Nephron (organoid): ENCODE data around the gene PACS2.
"Not testable (repeated sequence)": the region's sequence is repeated elsewhere in the genome, so short reads cannot be mapped to it uniquely, and the experiment has no call there.

Experiments used
- H3K27ac Mint-ChIP-seq, 3 experiments: 2 replicates each; pipeline ENCODE4 v1.8.0; 2020; ENCODE audit warnings: mixed read lengths in 3 of 3, mild to moderate bottlenecking in 2 of 3, moderate library complexity in 1 of 3
- H3K27me3 Mint-ChIP-seq: 2 replicates; pipeline ENCODE4 v1.8.0; 2021; ENCODE audit warnings: low read depth, mild to moderate bottlenecking, moderate library complexity, mixed read lengths
- H3K36me3 Mint-ChIP-seq: 2 replicates; pipeline ENCODE4 v1.8.0; 2020; ENCODE audit warnings: low read depth, mixed read lengths
- H3K4me1 Mint-ChIP-seq: 2 replicates; pipeline ENCODE4 v1.8.0; 2020; ENCODE audit warnings: mixed read lengths
- H3K4me3 Mint-ChIP-seq, 3 experiments: 2 replicates each; pipeline ENCODE4 v1.8.0; 2020; ENCODE audit warnings: mild to moderate bottlenecking in 3 of 3, mixed read lengths in 3 of 3, moderate library complexity in 2 of 3
- H3K9me3 Mint-ChIP-seq: 2 replicates; pipeline ENCODE4 v1.8.0; 2020; ENCODE audit warnings: mixed read lengths
- TF ChIP-seq, protein P1 (sequence below), 3 experiments: fragments of 200-600 bp; sonication (generic); IDR thresholded peaks; one replicate each; pipeline ENCODE4 v1.5.0; 2021; ENCODE audit warnings: antibody characterized with exemption in 3 of 3; ENCODE audit not compliant: unreplicated experiment in 3 of 3

The PACS2 gene

DNA sequence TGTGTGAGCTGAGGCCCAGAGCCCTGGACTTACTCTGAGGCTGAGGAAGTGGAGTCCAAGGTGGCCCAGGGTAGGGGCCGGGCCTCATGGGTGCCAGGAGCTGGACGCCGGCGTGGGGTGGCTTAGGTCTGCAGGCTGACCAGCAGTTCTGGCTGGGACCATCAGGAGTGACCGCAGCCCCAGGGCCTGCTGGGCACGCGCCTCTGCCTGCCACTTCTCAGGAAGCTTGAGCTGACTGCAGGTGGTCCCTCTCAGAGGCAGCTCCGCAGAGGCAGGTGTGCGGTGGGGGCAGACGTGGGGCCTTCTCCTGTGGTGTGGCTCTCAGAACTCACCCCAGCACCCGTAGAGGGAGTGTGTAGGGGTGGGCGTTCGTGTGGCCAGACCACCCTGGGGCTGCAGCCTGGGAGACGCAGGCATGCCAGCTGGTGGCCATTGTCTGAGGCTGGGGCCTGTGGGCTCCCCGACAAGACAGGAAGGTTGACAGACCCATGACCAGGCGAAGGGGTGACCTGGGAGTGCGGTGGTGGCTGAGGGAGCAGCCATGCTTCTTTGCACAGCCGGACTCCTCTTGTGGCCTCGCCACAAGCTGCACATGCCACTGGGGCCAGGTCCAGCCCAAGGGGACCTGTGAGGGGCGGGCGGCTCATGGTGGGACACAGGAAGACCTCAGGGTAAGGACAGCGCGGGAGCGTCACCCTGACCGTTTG, 43.7 kb downstream of the PACS2 start:
- Mint-ChIP-seq H3K9me3 (no peaks in the 10 kb centered on the region), H3K36me3 (peaks cover 16% of the 10 kb centered on the region), H3K27me3 (no peaks in the 10 kb centered on the region), H3K4me3 (no peak overlapping the region), H3K4me1 (no peaks in the 10 kb centered on the region), H3K27ac (no peak overlapping the region)
- TF ChIP-seq, protein P1, sequence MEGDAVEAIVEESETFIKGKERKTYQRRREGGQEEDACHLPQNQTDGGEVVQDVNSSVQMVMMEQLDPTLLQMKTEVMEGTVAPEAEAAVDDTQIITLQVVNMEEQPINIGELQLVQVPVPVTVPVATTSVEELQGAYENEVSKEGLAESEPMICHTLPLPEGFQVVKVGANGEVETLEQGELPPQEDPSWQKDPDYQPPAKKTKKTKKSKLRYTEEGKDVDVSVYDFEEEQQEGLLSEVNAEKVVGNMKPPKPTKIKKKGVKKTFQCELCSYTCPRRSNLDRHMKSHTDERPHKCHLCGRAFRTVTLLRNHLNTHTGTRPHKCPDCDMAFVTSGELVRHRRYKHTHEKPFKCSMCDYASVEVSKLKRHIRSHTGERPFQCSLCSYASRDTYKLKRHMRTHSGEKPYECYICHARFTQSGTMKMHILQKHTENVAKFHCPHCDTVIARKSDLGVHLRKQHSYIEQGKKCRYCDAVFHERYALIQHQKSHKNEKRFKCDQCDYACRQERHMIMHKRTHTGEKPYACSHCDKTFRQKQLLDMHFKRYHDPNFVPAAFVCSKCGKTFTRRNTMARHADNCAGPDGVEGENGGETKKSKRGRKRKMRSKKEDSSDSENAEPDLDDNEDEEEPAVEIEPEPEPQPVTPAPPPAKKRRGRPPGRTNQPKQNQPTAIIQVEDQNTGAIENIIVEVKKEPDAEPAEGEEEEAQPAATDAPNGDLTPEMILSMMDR (IDR thresholded peaks at IDR 0.05; ENCODE audit: unreplicated experiment in 3 of 3): no peak

DNA sequence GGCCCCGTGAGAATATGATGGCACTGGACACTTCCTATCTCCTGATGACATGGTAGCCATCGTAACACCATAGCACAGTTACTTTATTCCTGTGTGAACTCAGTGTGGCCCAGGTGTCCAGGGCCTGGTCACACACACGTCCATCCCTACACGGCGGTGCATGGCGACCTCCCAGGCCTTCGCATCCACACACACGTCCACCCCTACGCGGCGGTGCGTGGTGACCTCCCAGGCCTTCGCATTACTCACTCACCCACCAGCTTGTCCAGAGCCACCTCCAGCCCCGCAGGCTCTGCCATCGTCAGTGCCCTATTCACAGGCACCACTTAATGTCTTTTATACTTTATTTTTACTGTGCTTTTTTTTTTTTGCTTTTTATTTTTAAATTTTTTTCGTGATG, 44.4 kb downstream of the PACS2 start:
- no peaks in the 10 kb centered on the region for H3K4me1 Mint-ChIP-seq
- no peak overlapping the region for H3K4me3 Mint-ChIP-seq
- no peak overlapping the region for H3K27ac Mint-ChIP-seq
- TF ChIP-seq, protein P1 (IDR thresholded peaks at IDR 0.05; ENCODE audit: unreplicated experiment in 3 of 3): no peak
- H3K27me3 Mint-ChIP-seq: no peaks in the 10 kb centered on the region
- peaks cover 22% of the 10 kb centered on the region for H3K36me3 Mint-ChIP-seq
- no peaks in the 10 kb centered on the region for H3K9me3 Mint-ChIP-seq

DNA sequence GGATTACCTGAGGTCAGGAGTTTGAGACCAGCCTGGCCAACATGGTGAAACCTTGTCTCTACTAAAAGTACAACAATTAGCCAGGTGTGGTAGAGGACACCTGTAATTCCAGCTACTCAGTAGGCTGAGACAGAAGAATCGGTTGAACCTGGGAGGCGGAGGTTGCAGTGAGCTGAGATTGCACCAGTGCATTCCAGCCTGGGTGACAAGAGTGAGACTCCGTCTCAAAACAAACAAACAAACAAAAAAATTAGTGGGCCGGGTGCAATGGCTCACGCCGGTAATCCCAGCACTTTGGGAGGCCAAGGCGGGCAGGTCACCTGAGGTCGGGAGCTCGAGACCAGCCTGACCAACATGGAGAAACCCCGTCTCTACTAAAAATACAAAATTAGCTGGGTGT, 46.9 kb downstream of the PACS2 start:
- not testable (repeated sequence) for H3K27ac Mint-ChIP-seq, H3K4me3 Mint-ChIP-seq, H3K9me3 Mint-ChIP-seq, H3K27me3 Mint-ChIP-seq, H3K4me1 Mint-ChIP-seq
- peaks cover 22% of the 10 kb centered on the region for H3K36me3 Mint-ChIP-seq

DNA sequence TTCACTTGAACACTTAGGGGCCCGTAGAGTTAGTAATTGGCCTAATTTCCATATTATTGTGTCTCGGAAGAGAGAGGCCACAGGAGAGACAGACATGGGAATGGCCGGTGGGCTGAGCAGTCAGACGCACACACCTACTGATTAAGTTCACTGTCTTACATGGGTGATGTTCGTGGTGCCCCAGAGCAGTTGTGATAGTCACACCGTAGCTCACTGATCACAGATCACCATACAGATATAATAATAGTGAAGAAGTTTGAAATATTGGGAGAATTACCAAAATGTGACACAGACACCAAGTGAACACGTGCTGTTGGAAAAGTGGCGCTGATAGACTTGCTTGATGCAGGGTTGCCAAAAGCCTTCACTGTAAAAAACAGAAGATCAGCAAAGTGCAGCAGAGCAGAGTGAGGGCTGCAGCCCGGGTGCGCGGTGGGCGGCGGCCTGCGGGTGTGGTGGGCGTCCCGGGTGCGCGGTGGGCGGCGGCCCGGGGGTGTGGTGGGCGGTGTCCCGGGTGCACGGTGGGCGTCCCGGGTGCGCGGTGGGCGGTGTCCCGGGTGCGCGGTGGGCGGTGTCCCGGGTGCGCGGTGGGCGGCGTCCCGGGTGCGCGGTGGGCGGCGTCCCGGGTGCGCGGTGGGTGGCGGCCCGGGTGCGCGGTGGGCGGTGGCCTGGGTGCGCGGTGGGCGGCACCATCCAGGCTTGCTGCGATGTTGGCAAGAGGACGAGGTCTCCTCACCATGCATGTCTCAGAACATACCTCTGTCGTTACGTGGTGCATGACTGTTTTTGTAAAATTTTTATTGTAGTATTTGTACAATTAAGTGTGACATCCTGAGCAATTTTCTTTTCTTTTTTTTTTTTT, 49.5 kb downstream of the PACS2 start:
- Mint-ChIP-seq H3K27me3 (no peaks in the 10 kb centered on the region), H3K36me3 (peaks cover 18% of the 10 kb centered on the region), H3K27ac (no peak overlapping the region), H3K4me1 (no peaks in the 10 kb centered on the region), H3K9me3 (no peaks in the 10 kb centered on the region), H3K4me3 (no peak overlapping the region)
- TF ChIP-seq, protein P1 (IDR thresholded peaks at IDR 0.05; ENCODE audit: unreplicated experiment in 3 of 3): no peak

DNA sequence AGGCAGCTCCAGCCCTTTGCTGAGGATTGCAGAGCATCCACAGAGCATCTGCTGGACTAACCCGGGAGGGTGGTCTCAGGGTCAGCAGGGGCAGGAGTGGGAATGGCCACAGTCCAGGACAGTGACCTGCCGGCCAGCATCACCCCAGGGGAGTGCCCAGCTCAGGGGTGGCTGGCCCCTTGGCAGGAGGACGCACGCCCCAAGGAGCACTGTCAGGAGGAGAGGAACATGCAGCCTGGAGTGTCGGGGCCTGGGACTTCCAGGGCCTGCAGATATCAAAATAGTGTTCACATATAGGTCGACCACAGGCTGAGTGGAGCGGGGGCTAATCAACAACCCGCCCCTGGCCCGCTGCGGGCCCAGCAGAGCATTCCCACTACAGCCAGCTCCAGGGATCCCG, 50.6 kb downstream of the PACS2 start:
- no peak overlapping the region for H3K4me3 Mint-ChIP-seq
- peaks cover 22% of the 10 kb centered on the region for H3K36me3 Mint-ChIP-seq
- no peaks in the 10 kb centered on the region for H3K27me3 Mint-ChIP-seq
- H3K4me1 Mint-ChIP-seq: no peaks in the 10 kb centered on the region
- TF ChIP-seq, protein P1 (IDR thresholded peaks at IDR 0.05; ENCODE audit: unreplicated experiment in 3 of 3): no peak
- H3K9me3 Mint-ChIP-seq: no peaks in the 10 kb centered on the region
- H3K27ac Mint-ChIP-seq: no peak overlapping the region

DNA sequence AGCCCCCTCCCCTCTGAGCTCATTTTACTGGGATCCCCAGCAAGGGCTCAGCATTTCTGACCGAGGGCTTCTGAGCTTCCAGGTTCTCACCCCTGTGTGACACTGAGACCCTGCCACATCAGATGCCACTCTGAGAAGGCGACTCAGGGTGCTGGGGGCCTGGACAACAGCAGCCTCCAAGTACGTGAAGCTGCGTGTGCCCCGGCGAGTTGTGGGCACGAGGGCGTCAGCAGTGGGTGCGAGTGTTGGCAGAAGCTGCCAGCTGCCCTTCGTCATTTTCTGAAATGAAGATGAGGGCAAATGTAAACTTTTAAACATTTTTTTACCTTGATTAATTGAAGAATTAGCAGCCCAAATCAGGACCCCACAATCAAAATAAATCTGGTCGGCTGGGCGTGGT, 51.1 kb downstream of the PACS2 start:
- Mint-ChIP-seq H3K4me3 (no peak overlapping the region), H3K27me3 (no peaks in the 10 kb centered on the region), H3K36me3 (peaks cover 22% of the 10 kb centered on the region), H3K9me3 (no peaks in the 10 kb centered on the region), H3K4me1 (no peaks in the 10 kb centered on the region), H3K27ac (no peak overlapping the region)
- TF ChIP-seq, protein P1 (IDR thresholded peaks at IDR 0.05; ENCODE audit: unreplicated experiment in 3 of 3): no peak
